ENCODE data around the gene OR51A7.
"Not testable (repeated sequence)": the region's sequence is repeated elsewhere in the genome, so short reads cannot be mapped to it uniquely, and the experiment has no call there.

Gene OR51A7, protein sequence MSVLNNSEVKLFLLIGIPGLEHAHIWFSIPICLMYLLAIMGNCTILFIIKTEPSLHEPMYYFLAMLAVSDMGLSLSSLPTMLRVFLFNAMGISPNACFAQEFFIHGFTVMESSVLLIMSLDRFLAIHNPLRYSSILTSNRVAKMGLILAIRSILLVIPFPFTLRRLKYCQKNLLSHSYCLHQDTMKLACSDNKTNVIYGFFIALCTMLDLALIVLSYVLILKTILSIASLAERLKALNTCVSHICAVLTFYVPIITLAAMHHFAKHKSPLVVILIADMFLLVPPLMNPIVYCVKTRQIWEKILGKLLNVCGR

DNA sequence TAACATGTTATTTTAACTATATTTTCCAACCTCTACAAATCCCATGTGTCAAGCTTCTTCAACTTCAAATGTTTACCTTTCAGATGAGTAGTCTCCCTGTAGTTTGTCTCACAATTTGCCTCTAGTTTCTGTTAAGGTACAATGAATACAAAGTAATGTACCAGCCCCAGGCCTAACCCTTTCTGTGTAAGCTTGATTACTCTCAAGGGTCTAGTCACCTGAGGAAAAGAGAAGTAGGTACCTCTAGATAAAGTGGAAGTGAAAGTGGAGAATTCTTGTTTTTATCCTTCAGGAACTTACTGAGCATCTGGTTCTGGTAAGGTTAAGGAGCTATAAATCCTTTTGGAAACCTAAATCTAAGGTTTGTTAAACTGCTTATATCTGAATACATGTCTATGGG lies at the start of gene OR51A7:
Gene OR51A7, plus strand, starts transcription at position 300 of the 400 bp plus-strand sequence. CDS start 3,587 bp downstream, outside the sequence.
- no peaks in the 10 kb centered on the region for H3K9me3 ChIP-seq (ENCODE audit: control insufficient read depth, low read depth, low read length)
- no peak within 1 kb of the TSS for H3K27ac ChIP-seq (ENCODE audit: low read length)
- H3K9ac ChIP-seq (ENCODE audit: low read length) = no peak within 1 kb of the TSS
- H3K4me1 ChIP-seq (ENCODE audit: control insufficient read depth, low read depth, low read length) = no peaks in the 10 kb centered on the region
- no peaks in the 10 kb centered on the region for H3K36me3 ChIP-seq (ENCODE audit: control insufficient read depth, low read depth, low read length)
- H3K27me3 ChIP-seq (ENCODE audit: control insufficient read depth, insufficient read depth, low read length) = no peaks in the 10 kb centered on the region
- H3K4me3 ChIP-seq (ENCODE audit: low read length) = no peak within 1 kb of the TSS

DNA sequence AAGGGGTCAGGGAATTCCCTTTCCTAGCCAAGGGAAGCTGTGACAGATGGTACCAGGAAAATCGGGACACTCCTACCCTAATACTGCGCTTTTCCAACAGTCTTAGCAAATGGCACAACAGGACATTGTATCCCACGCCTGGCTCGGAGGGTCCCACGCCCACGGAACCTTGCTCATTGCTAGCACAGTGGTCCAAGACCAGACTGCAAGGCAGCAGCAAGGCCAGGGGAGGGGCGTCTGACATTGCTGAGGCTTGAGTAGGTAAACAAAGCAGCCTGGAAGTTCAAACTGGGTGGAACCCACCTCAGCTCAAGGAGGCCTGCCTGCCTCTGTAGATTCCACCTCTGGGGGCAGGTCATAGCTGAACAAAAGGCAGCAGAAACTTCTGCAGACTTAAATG lies 49.3 kb upstream of the OR51A7 start:
- H3K36me3 ChIP-seq (ENCODE audit: control insufficient read depth, low read depth, low read length); H3K27me3 ChIP-seq (ENCODE audit: control insufficient read depth, insufficient read depth, low read length); H3K4me3 ChIP-seq (ENCODE audit: low read length); H3K9ac ChIP-seq (ENCODE audit: low read length); H3K27ac ChIP-seq (ENCODE audit: low read length); H3K9me3 ChIP-seq (ENCODE audit: control insufficient read depth, low read depth, low read length); H3K4me1 ChIP-seq (ENCODE audit: control insufficient read depth, low read depth, low read length): not testable (repeated sequence)

DNA sequence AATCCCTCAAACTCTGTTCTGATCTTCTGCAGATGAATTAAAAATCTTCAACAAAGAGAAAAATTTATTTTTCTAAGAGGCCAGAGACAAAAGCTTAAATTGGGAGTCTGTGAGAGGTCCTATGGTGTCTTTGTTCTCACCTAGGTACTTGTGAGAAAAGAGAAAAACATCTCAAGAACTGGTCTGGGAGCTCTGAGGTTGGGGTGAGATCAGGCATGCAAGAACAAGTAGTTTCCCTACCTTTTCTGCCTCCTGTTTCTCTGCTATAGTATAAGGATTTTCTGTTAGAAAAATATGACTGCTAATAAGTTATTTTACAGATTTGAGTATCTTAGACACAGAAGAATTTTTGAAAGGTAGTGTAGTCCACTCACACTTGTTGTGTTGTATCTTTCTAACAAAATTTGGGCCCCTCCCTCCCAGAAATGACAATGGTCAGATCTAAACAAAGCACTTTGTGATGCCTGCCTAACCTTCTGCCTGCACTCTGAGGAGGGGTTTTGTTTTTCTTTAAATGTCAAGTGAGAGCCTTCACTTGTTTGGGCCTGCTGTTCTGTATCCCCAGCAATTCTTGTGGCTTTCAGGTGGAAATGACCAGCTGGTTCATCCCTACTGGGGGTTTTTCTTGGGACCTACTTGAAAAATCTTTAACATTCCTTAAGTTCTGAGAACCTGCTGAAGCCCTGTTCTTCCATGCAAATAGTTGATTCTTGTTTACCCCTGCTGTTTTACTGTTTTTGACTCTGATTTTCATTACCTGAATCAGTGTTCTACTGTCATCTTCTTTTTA lies 40.9 kb upstream of the OR51A7 start:
- Histone ChIP-seq H3K36me3 (ENCODE audit: control insufficient read depth, low read depth, low read length) (no peaks in the 10 kb centered on the region), H3K27ac (ENCODE audit: low read length) (no peak overlapping the region), H3K4me3 (ENCODE audit: low read length) (no peak overlapping the region), H3K27me3 (ENCODE audit: control insufficient read depth, insufficient read depth, low read length) (no peaks in the 10 kb centered on the region), H3K4me1 (ENCODE audit: control insufficient read depth, low read depth, low read length) (peaks cover 17% of the 10 kb centered on the region), H3K9ac (ENCODE audit: low read length) (no peak overlapping the region), H3K9me3 (ENCODE audit: control insufficient read depth, low read depth, low read length) (no peaks in the 10 kb centered on the region)

DNA sequence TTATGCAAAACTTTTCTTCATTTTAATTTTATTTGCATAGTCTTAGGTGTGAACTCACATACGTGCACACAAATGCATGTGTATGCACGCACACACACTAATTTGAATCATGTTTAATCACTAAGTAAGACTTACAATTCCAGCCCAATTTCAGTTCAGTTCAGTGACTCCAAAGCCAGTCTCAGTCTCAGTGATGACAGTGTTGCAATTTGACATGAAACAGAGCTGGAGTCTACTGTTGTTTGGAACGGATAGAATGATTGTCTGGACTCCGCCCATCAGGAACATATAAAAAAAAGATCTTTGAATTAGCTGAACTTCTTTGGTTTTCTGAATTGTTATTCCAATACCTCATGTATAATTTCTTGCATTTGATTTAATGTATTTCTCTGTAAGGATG lies 39.7 kb upstream of the OR51A7 start:
- no peaks in the 10 kb centered on the region for H3K36me3 ChIP-seq (ENCODE audit: control insufficient read depth, low read depth, low read length)
- no peak overlapping the region for H3K9ac ChIP-seq (ENCODE audit: low read length)
- H3K4me1 ChIP-seq (ENCODE audit: control insufficient read depth, low read depth, low read length) = peaks cover 17% of the 10 kb centered on the region
- H3K9me3 ChIP-seq (ENCODE audit: control insufficient read depth, low read depth, low read length) = no peaks in the 10 kb centered on the region
- H3K4me3 ChIP-seq (ENCODE audit: low read length) = no peak overlapping the region
- no peaks in the 10 kb centered on the region for H3K27me3 ChIP-seq (ENCODE audit: control insufficient read depth, insufficient read depth, low read length)
- H3K27ac ChIP-seq (ENCODE audit: low read length) = no peak overlapping the region

DNA sequence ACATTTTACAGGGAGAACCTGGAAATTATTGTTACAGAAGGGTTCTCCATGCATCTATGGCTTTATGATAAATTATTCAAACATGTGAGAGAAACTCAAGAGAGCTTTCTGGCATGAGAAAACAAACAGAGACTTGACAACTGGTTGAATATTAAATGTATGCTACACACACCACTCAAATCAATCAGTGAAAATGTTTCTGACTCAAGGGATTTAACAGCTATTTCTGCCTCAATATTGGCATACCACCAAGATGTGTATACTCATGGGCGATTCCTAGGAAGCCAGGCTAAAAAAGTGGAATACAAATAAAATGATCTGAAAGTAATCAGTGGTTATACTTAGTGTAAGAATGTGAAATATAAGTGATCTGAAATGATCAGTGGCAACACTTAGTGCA lies 37.7 kb upstream of the OR51A7 start:
- Histone ChIP-seq H3K27ac (ENCODE audit: low read length) (no peak overlapping the region), H3K4me3 (ENCODE audit: low read length) (no peak overlapping the region), H3K4me1 (ENCODE audit: control insufficient read depth, low read depth, low read length) (peaks cover 17% of the 10 kb centered on the region), H3K9me3 (ENCODE audit: control insufficient read depth, low read depth, low read length) (no peaks in the 10 kb centered on the region), H3K27me3 (ENCODE audit: control insufficient read depth, insufficient read depth, low read length) (no peaks in the 10 kb centered on the region), H3K36me3 (ENCODE audit: control insufficient read depth, low read depth, low read length) (no peaks in the 10 kb centered on the region), H3K9ac (ENCODE audit: low read length) (no peak overlapping the region)

DNA sequence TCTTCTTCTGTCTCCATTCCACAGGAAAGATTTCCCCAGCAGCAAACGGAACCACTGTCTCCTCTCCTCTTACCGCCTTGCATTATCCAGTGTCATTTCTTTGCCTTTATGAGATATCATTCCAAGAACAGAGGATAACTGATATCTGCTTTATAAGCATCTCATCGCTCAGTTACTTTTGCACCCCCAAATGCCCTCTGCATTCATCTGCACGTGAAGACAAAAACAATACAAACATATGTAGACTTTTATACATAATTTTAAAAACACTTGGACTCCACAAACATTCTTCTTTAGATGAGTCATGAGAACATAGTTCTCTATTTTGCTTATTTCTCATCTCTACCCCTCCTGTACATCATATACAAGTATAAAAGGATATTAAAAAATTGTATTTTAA lies 22.4 kb upstream of the OR51A7 start:
- Histone ChIP-seq H3K9me3 (ENCODE audit: control insufficient read depth, low read depth, low read length) (no peaks in the 10 kb centered on the region), H3K9ac (ENCODE audit: low read length) (no peak overlapping the region), H3K27me3 (ENCODE audit: control insufficient read depth, insufficient read depth, low read length) (no peaks in the 10 kb centered on the region), H3K27ac (ENCODE audit: low read length) (no peak overlapping the region), H3K36me3 (ENCODE audit: control insufficient read depth, low read depth, low read length) (no peaks in the 10 kb centered on the region), H3K4me3 (ENCODE audit: low read length) (no peak overlapping the region), H3K4me1 (ENCODE audit: control insufficient read depth, low read depth, low read length) (no peaks in the 10 kb centered on the region)

DNA sequence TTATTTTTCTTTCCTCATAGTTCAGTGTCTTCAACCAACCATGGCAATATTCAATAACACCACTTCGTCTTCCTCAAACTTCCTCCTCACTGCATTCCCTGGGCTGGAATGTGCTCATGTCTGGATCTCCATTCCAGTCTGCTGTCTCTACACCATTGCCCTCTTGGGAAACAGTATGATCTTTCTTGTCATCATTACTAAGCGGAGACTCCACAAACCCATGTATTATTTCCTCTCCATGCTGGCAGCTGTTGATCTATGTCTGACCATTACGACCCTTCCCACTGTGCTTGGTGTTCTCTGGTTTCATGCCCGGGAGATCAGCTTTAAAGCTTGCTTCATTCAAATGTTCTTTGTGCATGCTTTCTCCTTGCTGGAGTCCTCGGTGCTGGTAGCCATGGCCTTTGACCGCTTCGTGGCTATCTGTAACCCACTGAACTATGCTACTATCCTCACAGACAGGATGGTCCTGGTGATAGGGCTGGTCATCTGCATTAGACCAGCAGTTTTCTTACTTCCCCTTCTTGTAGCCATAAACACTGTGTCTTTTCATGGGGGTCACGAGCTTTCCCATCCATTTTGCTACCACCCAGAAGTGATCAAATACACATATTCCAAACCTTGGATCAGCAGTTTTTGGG lies 21.6 kb upstream of the OR51A7 start, which contains the start of gene OR51T1:
Gene OR51T1, plus strand, starts transcription at position 41 of the 641 bp plus-strand sequence. Its CDS starts 0 bp downstream, at position 41.
- H3K4me3 ChIP-seq (ENCODE audit: low read length) = no peak within 1 kb of the TSS
- no peaks in the 10 kb centered on the region for H3K36me3 ChIP-seq (ENCODE audit: control insufficient read depth, low read depth, low read length)
- no peak within 1 kb of the TSS for H3K27ac ChIP-seq (ENCODE audit: low read length)
- no peaks in the 10 kb centered on the region for H3K9me3 ChIP-seq (ENCODE audit: control insufficient read depth, low read depth, low read length)
- H3K27me3 ChIP-seq (ENCODE audit: control insufficient read depth, insufficient read depth, low read length) = no peaks in the 10 kb centered on the region
- no peaks in the 10 kb centered on the region for H3K4me1 ChIP-seq (ENCODE audit: control insufficient read depth, low read depth, low read length)
- H3K9ac ChIP-seq (ENCODE audit: low read length) = no peak within 1 kb of the TSS

DNA sequence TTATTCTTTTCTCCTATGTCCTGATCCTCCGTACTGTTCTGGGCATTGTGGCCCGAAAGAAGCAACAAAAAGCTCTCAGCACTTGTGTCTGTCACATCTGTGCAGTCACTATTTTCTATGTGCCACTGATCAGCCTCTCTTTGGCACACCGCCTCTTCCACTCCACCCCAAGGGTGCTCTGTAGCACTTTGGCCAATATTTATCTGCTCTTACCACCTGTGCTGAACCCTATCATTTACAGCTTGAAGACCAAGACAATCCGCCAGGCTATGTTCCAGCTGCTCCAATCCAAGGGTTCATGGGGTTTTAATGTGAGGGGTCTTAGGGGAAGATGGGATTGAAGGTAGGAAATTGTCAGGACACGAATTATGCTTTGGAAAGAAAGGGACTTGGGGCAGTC lies 21.0 kb upstream of the OR51A7 start:
- Histone ChIP-seq H3K9ac (ENCODE audit: low read length) (no peak overlapping the region), H3K27me3 (ENCODE audit: control insufficient read depth, insufficient read depth, low read length) (no peaks in the 10 kb centered on the region), H3K4me1 (ENCODE audit: control insufficient read depth, low read depth, low read length) (no peaks in the 10 kb centered on the region), H3K4me3 (ENCODE audit: low read length) (no peak overlapping the region), H3K27ac (ENCODE audit: low read length) (no peak overlapping the region), H3K36me3 (ENCODE audit: control insufficient read depth, low read depth, low read length) (no peaks in the 10 kb centered on the region), H3K9me3 (ENCODE audit: control insufficient read depth, low read depth, low read length) (no peaks in the 10 kb centered on the region)

DNA sequence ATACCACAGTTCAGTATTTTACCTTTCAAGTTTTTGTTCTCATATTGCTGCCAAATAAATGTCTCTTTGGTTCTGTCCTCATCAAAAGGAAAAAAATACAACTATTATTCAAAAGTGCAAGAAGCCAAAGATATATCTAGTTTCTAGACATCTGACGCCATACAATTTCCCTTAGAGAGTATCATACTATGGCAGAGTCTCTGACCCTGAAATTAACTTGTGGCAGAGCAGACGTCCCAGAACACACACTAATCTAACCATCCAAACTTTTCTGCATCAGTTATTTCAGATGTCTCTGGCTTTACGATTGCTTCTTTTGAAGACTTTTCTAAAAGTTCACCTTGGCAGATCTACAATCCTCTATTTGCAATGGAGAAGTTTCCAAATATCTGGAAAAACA lies 19.2 kb upstream of the OR51A7 start:
- Histone ChIP-seq H3K9me3 (ENCODE audit: control insufficient read depth, low read depth, low read length) (no peaks in the 10 kb centered on the region), H3K4me1 (ENCODE audit: control insufficient read depth, low read depth, low read length) (no peaks in the 10 kb centered on the region), H3K9ac (ENCODE audit: low read length) (no peak overlapping the region), H3K4me3 (ENCODE audit: low read length) (no peak overlapping the region), H3K27me3 (ENCODE audit: control insufficient read depth, insufficient read depth, low read length) (no peaks in the 10 kb centered on the region), H3K27ac (ENCODE audit: low read length) (no peak overlapping the region), H3K36me3 (ENCODE audit: control insufficient read depth, low read depth, low read length) (no peaks in the 10 kb centered on the region)

DNA sequence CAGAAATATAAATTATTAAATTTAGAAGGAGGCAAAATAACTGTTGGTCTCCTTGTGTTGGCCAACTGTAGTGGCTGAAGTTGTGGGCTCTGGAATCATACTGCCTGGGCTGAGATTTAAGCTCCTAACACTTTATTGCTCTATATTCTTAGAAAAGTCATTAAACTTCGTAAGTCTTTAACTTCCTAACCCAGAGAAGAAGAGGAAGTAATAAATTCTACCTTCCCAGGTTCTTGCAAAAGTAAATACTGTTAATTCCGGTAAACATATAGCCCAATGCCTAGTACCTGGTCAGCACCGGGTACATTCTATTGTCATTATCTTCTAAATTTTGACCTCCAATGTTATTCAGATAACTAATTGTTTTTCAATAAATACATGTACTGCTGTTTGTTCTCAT lies 17.4 kb upstream of the OR51A7 start:
- H3K27me3 ChIP-seq (ENCODE audit: control insufficient read depth, insufficient read depth, low read length) = no peaks in the 10 kb centered on the region
- no peak overlapping the region for H3K4me3 ChIP-seq (ENCODE audit: low read length)
- H3K4me1 ChIP-seq (ENCODE audit: control insufficient read depth, low read depth, low read length) = no peaks in the 10 kb centered on the region
- no peak overlapping the region for H3K9ac ChIP-seq (ENCODE audit: low read length)
- no peak overlapping the region for H3K27ac ChIP-seq (ENCODE audit: low read length)
- H3K36me3 ChIP-seq (ENCODE audit: control insufficient read depth, low read depth, low read length) = no peaks in the 10 kb centered on the region
- no peaks in the 10 kb centered on the region for H3K9me3 ChIP-seq (ENCODE audit: control insufficient read depth, low read depth, low read length)

DNA sequence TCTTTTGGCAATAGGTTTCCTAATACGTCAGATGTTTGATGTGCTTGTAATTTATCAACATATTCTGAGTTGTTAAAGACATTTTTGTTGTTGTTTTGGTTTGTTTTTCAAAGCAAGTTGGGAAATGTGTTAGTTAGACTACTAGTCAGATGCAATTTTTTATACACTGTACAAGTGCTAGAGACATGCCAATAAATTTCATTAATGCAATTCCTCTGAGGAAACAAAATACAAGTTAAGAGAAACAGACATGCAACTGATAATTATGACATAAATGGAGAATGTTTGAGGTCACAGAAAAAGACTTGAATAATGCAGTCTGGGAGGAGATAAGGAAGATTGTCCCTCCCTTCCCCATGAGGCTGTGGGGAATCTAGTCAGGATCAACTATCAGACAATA lies 16.0 kb upstream of the OR51A7 start:
- no peaks in the 10 kb centered on the region for H3K9me3 ChIP-seq (ENCODE audit: control insufficient read depth, low read depth, low read length)
- no peaks in the 10 kb centered on the region for H3K27me3 ChIP-seq (ENCODE audit: control insufficient read depth, insufficient read depth, low read length)
- no peak overlapping the region for H3K9ac ChIP-seq (ENCODE audit: low read length)
- no peak overlapping the region for H3K4me3 ChIP-seq (ENCODE audit: low read length)
- H3K36me3 ChIP-seq (ENCODE audit: control insufficient read depth, low read depth, low read length) = no peaks in the 10 kb centered on the region
- no peak overlapping the region for H3K27ac ChIP-seq (ENCODE audit: low read length)
- H3K4me1 ChIP-seq (ENCODE audit: control insufficient read depth, low read depth, low read length) = no peaks in the 10 kb centered on the region
